ENCODE data around the gene CNTF.
A peak's percentile ranks its signal among the peaks of the same experiment; 100 is the strongest.

CNTF gene

GRCh38 chr11:58647866-58648265 lies 25.4 kb downstream of the CNTF start:
- no peak for DNase-seq

GRCh38 chr11:58649623-58650022 lies 27.2 kb downstream of the CNTF start:
- no peak for DNase-seq

- no peak for DNase-seq
Observed at GRCh38 chr11:58650496-58650895, 28.0 kb downstream of the CNTF start.

- DNase-seq, result no peak
Observed at GRCh38 chr11:58652726-58653280, 30.3 kb downstream of the CNTF start.

GRCh38 chr11:58654079-58654907 lies 31.8 kb downstream of the CNTF start:
- DNase-seq, result peak; percentile 52

GRCh38 chr11:58654908-58655296 lies 32.4 kb downstream of the CNTF start:
- no peak for DNase-seq

GRCh38 chr11:58656348-58656747 lies 33.9 kb downstream of the CNTF start:
- no peak for DNase-seq

GRCh38 chr11:58658623-58659022 lies 36.2 kb downstream of the CNTF start:
- no peak for DNase-seq

- no peak for DNase-seq
Observed at GRCh38 chr11:58659404-58659803, 36.9 kb downstream of the CNTF start.

- DNase-seq, result no peak
Observed at GRCh38 chr11:58659910-58660570, 37.6 kb downstream of the CNTF start.

GRCh38 chr11:58671983-58672633 lies 49.6 kb downstream of the CNTF start:
- no peak for DNase-seq

GRCh38 chr11:58674609-58675008 lies 52.1 kb downstream of the CNTF start:
- DNase-seq, result no peak
